Stimulated activated naive CD4-positive, alpha-beta T cell treated with Interleukin-2 at 50 U/mL for 16 hours (primary cell): ENCODE results near the gene CDSN.
A peak's percentile ranks its signal among the peaks of the same experiment; 100 is the strongest.
"Not testable (repeated sequence)": the region's sequence is repeated elsewhere in the genome, so short reads cannot be mapped to it uniquely, and the experiment has no call there.

Experiments
- DNase-seq: peaks from one replicate; lab custom pipeline; 2025; lab: John Stamatoyannopoulos, UW

The CDSN gene, protein sequence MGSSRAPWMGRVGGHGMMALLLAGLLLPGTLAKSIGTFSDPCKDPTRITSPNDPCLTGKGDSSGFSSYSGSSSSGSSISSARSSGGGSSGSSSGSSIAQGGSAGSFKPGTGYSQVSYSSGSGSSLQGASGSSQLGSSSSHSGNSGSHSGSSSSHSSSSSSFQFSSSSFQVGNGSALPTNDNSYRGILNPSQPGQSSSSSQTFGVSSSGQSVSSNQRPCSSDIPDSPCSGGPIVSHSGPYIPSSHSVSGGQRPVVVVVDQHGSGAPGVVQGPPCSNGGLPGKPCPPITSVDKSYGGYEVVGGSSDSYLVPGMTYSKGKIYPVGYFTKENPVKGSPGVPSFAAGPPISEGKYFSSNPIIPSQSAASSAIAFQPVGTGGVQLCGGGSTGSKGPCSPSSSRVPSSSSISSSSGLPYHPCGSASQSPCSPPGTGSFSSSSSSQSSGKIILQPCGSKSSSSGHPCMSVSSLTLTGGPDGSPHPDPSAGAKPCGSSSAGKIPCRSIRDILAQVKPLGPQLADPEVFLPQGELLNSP

DNA sequence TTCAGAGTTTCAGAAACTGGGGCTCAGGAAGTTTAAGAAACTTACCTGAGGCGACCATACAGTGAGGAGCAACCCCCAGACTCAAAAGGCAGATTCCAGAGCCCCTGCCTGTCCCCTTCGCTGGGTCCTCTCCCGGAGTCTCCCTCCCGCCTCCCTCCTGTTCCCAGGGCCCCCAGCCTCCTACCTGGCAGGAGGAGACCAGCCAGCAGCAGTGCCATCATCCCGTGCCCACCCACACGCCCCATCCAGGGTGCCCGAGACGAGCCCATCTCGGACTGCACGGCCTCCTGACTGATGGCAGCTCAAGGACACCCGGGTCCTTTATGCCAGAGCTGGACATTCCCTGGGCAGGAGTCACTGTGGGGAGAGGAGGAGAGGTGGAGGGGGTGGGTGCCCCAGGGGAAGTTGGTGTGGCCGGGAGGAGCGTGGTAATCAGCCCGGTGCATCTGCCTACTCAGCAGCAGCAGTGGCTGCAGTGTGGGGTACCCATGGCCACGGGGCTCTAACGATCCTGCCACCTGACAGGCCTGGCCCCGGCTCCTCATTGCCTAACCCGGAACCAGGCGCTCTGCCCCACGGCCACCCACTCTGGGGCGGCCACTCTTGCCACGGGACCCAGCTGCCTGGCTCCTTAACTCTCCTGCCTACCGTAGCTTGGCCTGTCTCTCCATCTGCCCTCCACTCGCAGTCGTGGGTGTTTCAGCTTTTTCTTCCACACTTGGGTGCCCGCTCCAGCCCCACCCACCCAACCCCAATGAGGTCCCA, at the start of gene CDSN:
CDSN (minus strand) TSS at position 296 of the 765 bp plus-strand sequence; CDS start at position 269, 27 bp downstream.
- DNase-seq = no peak

DNA sequence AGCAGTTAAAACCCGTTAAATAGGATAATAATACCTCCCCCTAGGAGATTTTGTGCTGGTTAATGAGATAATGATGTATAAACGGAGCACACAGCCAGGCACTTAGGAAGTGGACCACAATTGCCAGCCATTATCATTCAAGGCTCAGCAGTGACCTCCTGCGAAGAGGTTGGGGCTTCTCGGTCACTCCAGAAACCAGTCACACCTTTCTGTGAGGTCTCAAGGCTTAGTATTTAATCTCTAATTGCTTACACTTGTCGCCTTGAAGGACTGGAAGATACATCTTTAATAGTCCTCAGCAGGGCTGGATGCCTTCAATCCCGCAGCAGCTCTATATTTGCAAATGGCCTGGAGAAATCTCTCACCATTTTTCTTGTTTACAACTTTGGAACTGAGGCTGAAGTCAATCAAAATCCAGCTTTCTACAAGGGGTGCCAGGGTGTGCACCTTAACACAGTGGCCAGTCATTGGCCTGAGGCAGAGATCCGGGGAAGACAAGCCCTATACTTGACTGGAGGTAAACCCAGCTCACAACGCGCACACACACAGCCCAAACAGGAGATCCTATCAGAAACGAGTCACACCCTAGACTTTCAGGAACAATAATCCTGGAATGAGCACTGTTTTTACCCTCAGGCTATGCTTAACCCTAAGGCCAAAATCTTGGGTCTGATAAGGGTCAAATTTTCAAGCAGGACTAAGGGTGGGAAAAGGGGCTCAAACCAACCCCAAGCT, 49.0 kb upstream of the CDSN start:
- DNase-seq = no peak

DNA sequence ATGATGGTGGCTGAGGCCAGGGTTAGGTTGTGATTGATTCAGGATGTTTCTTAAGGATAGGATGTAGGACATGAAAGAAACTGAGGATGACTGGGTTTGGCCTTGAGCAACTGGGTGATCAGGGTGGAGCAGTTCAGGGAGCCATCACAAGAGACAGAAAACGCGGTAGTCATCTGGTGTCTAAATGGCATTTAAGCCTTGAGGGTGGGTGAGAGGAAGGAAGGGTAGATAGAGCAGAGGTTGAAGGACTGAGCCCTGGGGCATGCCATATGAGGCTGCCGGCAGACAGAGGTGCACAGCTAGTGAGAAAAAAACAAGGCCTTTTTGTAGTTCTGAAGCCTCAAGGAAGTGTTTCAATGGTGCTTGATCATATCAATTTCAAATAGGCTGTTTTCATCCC, 48.4 kb upstream of the CDSN start:
- no peak for DNase-seq

DNA sequence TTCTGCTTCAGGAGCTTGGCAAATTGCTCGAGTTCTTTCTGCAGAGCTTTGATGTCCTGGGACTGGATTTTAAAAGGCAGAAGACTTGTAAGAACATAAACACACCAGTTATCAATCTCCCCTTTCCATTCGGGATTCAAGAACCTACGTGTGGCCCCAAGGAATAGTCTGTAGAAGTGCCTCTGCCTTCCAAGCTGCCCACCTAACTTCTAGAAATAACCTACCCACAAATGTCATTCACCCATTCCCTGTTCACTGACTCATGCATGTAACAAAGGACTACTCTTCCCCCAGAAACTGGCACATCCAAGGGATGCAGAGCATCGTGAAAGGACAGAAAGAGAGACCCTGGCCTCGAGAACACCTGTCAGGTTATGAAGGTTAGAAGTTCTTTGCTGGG, 45.7 kb upstream of the CDSN start:
- DNase-seq = no peak

DNA sequence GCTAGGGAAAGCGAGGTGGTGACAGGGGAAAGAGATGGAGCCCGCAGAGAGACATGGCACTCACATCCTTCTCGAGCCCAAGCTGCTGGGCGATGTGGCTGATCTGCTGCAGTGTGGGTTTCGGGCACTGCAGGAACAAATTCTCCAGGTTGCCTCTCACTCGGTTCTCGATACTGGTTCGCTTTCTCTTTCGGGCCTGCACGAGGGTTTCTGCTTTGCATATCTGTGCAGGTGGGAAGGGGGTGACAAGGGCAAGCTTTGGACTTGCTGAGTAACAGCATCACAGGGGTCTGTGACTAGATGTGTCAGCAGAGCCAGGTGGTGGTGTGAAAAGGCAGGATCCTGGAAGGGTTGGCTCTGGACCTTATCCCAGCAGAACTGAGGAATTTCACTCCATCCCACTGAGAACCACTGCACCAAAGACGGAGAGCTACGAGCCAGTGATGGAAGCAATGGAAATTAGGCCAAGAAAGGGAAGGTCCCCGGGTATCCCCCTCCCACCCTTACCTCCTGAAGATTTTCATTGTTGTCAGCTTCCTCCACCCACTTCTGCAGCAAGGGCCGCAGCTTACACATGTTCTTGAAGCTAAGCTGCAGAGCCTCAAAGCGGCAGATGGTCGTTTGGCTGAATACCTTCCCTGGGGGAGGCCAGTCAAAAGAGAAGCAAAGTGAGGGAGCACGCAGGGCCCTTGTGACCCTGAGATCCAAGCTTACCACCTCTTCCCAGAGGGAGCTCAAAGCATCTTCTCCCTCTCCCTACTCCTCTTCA, 45.0 kb upstream of the CDSN start:
- DNase-seq = not testable (repeated sequence)

DNA sequence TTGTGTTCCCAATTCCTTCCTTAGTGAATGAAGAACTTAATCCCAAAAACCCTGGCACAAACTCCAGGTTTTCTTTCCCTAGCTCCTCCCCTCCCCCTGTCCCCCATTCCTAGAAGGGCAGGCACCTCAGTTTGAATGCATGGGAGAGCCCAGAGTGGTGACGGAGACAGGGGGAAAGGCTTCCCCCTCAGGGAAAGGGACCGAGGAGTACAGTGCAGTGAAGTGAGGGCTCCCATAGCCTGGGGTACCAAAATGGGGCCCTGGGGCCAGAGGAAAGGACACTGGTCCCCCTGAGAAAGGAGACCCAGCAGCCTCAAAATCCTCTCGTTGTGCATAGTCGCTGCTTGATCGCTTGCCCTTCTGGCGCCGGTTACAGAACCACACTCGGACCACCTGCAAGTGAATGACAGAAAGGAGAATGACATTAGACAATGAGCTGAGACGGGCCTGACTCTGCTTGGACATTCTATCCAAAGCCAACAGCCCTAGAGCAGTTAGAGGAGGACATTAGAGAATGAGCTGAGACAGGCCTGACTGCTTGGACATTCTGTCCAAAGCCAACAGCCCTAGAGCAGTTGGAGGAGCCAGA, 44.3 kb upstream of the CDSN start:
- not testable (repeated sequence) for DNase-seq

DNA sequence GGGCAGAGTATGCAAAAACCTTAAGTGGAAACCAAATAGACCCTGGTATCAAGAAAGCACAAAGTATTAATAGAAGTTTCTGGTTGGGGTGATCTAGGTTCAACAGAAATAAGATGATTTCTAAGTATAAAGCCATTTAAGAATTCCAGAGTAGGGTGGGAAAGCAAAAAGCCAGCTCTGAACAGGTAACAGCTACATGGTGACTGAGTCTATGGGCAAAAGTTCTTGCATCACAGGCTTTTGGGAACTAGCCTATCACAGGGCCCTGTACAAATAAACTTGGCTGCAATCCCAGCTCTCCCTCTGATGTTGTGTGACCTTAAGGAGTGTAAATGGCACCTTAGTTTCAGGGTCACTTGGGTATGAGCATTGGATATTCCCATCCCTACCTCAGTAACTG, 43.7 kb upstream of the CDSN start:
- no peak for DNase-seq

DNA sequence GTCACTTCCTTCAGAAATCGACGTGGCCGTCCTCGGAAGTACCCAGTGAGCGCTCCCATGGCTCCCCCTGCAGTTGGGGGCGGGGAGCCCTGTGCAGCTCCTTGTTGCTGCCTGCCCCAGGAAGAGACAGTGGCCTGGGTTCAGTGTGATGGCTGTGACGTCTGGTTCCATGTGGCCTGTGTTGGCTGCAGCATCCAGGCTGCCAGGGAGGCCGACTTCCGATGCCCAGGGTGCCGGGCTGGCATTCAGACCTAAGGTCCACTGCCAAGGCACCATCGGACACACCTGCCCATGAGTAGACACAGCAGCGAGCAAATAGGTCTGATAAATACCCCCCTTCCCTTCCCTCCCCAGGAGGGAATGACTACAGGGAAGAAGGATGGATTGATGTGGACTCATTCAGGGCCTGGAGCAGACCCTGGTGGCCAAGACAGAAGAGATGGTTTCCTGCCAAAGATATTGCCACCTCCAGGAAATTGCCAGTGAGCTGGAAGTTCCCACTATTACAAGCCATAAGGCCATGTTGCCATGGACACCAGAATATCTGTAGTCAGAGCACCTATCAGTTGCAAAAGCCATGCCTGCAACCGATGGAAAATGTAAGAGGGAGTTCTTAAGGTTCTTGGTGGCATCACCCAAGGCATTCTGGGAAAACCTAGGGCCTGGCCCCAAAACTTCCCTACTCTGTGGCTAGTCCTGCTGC, 42.4 kb upstream of the CDSN start:
- no peak for DNase-seq

DNA sequence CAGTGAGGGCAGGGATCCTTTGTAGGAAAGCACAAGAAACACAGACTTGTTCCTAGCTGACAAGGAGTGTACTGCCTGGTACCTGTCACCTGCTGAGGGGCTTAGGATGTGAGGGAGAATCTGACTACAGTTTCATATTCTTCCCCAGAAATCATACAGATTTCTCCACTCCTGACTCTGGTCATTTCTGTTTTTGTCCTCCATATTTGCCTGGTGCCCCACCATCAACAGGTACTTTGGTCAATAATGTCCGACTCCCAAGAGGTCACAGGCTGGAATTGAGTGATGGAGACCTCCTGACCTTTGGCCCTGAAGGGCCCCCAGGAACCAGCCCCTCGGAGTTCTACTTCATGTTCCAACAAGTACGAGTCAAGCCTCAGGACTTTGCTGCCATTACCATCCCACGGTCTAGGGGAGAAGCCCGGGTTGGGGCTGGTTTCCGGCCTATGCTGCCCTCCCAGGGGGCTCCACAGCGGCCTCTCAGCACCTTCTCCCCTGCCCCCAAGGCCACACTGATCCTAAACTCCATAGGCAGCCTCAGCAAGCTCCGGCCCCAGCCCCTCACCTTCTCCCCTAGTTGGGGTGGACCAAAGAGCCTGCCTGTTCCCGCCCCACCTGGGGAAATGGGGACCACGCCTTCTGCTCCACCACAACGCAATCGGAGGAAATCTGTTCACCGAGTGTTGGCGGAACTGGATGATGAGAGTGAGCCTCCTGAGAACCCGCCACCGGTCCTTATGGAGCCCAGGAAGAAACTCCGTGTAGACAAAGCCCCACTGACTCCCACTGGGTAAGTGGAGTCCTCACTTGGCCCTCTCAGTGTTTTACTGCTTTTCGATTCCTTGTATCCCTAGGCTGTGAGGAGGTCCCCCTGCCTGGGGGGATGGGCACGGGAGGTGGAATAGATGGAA, 41.2 kb upstream of the CDSN start:
- DNase-seq = no peak

DNA sequence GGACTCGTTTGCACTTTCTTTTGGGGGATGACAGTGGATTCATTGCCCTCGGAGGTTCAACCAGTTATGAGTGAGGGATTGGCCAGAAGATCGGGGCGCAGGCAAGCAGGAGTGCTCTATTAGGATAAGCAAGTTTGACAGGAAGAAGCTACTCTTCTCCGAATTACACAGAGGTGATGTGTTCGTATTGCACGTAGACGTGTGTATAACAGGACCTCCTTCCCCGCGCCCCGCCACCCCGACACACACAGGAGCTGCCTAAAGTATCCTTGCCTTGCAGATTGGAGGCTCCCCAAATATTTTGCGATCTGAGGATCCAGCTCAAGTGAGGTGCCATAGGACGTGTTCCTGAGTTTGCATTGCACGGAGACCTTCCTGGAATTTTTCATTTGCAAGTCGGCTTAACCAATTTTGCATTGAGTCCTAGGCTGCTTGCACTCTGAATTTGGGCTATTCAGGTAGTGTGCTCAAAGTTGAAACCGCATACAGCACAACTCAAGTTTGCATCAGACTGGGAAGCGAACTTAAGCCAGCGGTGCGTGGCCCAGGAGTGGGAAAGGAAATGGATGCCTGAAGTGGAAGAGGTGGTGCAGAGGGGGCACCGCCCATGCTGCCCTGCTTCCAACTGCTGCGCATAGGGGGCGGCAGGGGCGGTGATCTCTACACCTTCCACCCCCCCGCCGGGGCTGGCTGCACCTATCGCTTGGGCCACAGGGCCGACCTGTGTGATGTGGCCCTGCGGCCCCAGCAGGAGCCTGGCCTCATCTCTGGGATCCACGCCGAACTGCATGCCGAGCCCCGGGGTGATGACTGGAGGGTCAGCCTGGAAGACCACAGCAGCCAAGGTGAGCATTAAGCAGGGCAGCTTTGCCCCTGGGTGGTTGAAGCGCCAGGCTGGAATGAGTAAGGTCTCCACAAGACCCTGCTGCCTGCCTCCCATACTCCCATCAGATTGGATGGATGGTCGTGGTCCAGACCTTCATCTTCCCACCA, 38.9 kb upstream of the CDSN start:
- DNase-seq = peak; percentile 15

DNA sequence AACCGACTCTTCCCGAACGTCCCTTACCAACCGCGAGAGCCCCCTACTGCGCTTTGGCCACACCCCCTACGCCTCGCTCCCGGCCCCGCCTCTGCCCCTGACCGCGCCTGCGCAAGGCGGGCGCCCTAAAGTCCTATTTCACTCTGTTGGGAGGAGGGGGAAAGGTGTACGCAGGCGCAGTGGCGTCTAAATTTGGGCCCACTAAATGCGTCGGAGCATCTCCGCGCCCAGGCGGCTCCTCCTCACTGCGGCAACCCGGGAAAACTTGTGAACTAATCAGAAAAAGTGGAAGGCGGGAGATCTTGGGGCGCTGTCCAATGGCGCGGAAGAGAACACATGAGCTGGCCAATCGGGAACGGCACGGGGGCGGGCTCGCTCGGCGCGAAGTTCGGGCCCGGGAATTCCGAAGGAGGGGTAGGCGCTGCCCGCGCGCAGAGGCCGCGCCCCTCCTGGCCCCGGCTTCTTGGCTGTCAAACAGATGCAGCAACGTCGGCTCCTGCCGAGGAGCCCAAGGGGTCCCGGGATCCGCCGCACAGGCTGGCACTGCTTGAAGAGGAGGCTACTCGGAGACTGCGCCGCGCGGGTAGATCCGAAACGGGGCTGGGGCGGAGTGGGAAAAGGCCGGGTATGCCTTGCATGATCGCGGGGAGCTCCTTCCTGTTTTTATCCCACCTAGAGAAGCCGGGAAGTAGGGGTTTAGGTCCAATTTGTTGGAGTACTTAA, 38.1 kb upstream of the CDSN start, which contains the start of gene TCF19:
TCF19 (plus strand) TSS at position 450 of the 723 bp plus-strand sequence. CDS start 881 bp downstream, outside the sequence.
- DNase-seq = peak; percentile 99

DNA sequence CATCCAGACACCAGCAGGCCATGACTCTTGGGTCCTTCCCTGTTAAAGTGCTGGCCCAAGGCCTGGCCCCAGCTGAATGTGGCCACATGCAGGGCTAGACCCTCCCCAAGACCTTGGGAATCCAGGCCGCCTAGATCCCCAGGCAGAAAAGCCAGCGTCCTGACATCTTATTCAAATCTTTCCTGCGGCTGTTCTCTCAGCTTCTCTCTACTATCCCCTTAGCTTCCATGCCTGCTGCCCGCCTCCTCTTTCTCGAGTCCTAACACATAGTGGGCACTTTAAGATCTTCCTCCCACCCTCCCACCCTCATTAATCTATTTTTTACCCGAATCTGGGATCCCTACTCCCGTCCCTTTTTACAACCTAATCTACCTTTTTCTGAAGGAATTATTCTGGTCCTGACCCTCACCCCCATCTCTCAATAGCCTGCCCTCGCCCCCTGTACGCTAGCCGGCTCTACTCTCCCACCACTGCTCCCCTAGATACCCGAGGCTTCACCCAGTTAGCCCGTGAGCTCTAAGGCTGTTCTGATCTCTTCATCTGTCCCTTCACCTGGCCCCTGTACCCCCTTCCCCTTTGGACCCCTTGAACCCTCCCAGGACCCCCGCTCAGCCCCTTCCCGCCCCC, 37.4 kb upstream of the CDSN start, which contains the start of gene CCHCR1:
CCHCR1 (minus strand) TSS at position 290 of the 627 bp plus-strand sequence; CDS start at position 88, 202 bp downstream.
- DNase-seq = no peak

DNA sequence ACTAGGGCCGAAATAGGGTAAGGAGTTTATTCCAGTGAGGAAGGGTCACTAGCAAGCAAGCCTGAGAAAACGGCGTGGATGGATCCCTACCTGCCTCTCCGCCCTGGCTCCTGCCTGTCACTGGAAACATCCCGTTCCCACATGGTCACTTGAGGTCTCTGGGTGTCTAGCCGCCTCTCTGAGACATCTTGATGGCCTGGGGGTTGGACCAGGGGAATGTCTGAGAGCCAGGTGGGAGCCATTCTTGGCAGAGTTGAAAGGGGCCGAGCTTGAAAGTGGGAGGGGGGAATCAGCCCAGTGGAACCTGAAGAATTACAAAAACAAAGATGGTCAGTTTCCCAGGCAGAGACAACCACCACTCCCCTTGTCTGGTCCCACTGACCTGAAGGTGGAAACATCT, 36.4 kb upstream of the CDSN start:
- no peak for DNase-seq

DNA sequence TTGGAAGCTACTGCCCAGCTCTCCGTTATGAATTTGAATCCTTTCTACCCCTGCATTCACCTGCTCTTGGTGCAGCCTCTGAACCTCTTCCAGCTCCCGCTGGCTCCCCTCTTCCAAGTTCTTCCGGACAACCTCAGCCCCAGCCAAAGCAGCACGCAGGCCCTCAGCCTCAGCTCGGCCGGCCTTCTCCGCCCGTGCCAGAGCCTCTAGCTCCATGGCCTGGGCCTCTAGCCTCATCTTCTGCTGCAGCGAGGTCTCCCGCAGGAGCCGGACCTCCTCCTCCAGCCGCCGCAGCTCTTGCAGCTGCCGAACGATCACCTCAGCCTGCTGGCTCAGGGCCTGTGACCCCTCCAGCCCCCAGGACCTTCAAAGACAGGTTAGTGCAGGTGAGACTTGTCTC, 34.2 kb upstream of the CDSN start:
- no peak for DNase-seq

DNA sequence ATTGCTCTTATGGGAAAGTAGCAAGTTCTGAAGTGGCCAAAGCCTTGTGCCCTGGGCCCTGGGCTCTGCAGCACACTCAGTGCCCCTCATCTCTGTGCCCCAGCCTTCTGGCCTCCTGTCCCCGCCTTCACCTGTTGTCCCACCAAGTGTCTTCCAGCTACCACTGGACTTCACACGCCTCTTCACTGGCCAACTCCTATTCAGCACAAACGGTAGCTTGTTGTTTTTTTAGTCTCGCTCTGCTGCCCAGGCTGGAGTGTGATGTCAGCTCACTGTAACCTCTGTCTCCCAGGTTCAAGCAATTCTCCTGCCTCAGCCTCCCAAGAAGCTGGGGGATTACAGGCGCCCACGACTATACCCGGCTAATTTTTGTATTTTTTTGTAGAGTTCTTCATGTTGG, 32.5 kb upstream of the CDSN start:
- DNase-seq = no peak

DNA sequence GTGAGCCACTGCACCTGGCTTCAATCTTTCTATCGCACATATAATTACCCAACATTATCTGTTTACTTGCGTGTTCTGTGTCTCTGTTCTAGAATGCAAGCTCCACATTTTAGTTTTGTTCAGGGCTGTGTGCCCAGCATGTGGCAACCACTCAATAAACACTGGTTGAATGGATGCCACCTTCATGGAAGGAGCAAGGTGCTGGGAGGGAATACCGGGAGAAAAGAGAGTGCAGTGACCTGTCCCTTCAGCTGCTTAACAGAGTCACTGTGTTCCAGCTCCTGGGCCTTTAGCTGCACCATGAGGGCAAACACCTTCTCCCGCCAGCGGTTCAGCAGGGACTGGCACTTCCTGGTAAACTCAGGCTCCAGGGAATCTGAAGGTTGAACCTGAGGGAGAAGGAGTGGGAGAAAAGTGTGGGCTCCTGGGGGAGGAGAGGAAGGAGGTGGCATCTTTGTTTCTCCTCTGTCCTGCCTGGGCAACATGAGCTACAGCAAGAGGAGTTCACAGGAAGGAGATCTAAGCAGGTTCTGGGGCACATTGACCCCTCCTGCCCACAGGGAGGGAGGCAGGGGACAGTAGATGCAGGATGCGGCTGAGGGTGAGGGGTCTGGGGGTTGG, 29.7 kb upstream of the CDSN start:
- no peak for DNase-seq
